Measurements from ENCODE around the gene EIF3B.
"Not testable (repeated sequence)": the region's sequence is repeated elsewhere in the genome, so short reads cannot be mapped to it uniquely, and the experiment has no call there.

Gene EIF3B

DNA sequence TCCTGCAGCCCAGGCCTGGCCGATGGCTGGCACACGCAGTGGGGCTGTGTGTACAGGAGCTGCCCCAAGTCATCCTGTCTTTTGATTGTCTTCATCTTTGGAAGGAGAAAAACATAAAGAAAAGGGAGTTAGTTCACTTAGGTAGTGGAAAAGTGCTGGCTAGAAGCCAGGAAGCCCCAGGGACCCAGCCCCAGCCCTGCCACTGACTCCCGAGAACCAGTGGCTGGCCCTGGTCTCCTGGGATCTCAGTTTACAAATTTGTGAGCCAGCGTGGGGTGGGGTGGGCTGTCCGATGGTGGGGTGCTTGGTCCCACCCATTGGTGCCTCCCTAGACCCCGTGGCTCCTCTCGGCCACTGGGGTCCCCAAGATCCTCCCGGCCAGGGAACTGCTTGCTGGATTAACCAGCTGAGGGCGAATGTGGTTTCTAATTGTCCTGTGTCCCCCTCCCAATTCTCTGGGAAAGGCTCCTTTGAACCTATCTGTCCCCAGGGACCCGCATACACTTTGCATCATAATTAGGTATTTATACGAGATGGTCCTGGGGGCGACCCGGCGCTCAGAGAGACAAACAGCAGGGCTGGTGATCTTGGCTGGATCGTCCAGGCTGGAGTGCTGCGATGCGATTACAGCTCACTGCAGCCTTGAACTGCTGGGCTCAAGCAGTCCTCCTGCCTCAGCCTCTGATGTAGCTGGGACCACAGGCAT lies 32.5 kb downstream of the EIF3B start:
- no peak for DNase-seq (ENCODE audit: extremely low read depth, low read depth)
- TF ChIP-seq, protein P1, sequence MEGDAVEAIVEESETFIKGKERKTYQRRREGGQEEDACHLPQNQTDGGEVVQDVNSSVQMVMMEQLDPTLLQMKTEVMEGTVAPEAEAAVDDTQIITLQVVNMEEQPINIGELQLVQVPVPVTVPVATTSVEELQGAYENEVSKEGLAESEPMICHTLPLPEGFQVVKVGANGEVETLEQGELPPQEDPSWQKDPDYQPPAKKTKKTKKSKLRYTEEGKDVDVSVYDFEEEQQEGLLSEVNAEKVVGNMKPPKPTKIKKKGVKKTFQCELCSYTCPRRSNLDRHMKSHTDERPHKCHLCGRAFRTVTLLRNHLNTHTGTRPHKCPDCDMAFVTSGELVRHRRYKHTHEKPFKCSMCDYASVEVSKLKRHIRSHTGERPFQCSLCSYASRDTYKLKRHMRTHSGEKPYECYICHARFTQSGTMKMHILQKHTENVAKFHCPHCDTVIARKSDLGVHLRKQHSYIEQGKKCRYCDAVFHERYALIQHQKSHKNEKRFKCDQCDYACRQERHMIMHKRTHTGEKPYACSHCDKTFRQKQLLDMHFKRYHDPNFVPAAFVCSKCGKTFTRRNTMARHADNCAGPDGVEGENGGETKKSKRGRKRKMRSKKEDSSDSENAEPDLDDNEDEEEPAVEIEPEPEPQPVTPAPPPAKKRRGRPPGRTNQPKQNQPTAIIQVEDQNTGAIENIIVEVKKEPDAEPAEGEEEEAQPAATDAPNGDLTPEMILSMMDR (IDR thresholded peaks at IDR 0.05; ENCODE audit: low read depth, low read length), result no peak

DNA sequence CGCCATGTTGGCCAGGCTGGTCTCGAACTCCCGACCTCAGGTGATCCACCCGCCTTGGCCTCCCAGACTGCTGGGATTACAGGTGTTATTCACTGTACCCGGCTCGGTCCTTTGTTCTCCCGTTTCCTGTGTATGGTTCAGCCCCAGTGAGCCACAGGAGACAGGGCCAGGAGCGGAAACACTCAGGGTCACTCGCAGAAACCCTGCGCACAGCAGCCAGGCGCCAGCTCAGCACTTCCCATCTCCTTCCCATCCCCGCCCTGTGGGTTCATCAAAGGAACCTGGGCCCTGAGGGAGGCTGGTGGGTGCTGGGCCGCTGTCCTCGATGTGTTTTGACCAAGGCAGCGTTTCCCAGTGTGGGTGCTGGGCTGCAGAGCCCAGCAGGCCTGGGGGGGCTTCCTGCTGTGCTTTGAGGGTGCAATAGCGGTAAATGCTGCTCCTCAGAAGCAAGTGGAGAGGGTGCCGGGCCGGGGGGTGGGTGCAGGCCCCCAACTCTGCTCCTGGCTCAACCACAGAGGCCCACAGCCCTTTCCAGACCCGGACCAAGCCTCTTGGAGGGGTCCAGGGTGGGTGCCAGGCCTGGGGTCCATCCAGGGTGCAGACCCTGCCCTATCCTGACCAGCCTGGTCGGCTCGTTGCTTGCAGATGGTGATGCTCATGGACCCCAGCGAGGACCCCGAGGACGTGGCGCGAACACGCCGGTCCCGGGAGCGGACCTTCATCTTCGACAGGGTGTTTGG lies 33.4 kb downstream of the EIF3B start:
- DNase-seq (ENCODE audit: extremely low read depth, low read depth), result no peak

DNA sequence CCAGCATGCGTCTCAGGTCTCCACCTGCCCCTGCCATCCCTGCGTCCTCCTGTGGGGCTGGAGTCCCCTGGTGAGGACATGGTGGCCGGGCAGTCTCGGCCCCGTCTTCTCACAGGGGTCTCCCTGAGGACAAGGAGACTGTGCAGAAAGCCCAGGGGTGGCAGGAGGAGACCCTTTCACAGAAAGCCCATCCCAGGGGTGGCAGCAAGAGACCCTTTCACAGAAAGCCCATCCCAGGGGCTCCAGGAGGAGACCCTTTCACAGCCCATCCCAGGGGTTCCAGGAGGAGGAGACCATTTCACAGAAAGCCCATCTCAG lies 34.0 kb downstream of the EIF3B start:
- DNase-seq (ENCODE audit: extremely low read depth, low read depth), result no peak
- TF ChIP-seq, protein P1 (IDR thresholded peaks at IDR 0.05; ENCODE audit: low read depth, low read length), result no peak

More for the DNA sequence above, 33.4 kb downstream of the EIF3B start:
- TF ChIP-seq, protein P1 (IDR thresholded peaks at IDR 0.05; ENCODE audit: low read depth, low read length), result no peak

DNA sequence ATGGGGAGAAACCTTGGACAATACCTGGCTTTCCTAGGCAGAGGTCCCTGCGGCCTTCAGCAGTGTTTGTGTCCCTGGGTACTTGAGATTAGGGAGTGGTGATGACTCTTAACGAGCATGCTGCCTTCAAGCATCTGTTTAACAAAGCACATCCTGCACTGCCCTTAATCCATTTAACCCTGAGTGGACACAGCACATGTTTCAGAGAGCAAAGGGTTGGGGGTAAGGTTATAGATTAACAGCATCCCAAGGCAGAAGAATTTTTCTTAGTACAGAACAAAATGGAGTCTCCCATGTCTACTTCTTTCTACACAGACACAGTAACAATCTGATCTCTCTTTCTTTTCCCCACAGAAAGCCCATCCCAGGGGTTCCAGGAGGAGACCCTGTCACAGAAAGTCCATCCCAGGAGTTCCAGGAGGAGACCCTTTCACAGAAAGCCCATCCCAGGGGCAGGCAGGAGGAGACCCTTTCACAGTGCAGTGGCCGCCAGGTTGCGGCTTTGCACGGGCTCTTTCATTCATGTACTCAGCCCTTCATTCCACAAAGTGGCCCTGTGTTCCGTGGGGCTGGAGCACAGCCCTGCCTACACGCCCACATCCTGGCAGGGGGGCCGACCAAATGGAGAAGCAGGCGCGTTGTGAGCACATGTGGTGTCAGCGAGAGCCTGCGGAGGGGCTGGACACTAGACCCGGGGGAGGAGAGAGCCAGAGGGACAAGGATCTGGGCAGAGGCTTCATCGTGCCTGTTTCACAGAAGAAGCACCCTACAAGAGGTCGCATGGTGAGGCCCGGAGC lies 35.6 kb downstream of the EIF3B start:
- not testable (repeated sequence) for DNase-seq (ENCODE audit: extremely low read depth, low read depth)

DNA sequence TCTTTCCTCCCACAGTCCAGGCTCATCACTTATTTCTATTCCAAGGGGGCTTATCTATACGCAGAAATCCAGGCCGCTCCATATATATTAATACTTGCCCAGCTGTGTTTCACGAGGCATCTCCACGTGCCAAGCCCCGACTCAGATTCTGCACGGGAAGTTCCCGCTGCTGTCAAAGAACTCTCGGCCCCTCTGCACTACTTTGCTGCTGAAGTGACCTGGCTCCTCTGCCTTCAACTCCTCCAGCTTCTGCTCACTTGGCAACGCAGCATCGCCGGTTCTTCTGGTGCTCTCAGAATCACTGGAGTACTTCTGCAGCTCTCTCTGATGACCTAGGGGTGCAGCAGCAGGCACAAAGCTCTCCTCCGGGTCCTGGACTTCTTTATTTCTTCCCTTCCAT lies 39.1 kb downstream of the EIF3B start:
- TF ChIP-seq, protein P1 (IDR thresholded peaks at IDR 0.05; ENCODE audit: low read depth, low read length), result no peak
- no peak for DNase-seq (ENCODE audit: extremely low read depth, low read depth)

DNA sequence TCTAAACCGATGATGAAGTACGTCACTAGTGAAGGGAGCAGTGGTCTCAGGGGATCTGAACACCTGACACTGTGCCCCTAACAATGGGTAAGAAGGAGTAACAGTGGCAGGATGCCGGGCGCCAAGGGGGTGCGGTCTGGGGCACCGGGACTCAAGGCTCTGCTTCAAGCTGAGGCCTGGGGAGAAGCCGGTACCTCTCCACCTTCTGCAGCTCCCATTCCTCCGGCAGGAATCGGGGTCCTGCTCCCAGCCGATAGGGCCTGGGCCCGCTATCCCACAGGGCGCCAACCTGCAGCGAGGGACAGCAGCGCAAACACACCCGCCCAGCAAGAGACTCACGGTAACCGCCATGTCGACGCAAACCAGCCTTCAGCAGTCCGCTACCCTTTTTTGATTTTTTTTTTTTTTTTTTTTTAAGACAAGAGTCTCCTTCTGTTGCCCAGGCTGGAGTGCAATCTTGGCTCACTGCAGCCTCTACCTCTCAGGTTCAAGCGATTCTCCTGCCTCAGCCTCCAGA lies 40.0 kb downstream of the EIF3B start:
- TF ChIP-seq, protein P1 (IDR thresholded peaks at IDR 0.05; ENCODE audit: low read depth, low read length), result no peak
- DNase-seq (ENCODE audit: extremely low read depth, low read depth), result no peak

DNA sequence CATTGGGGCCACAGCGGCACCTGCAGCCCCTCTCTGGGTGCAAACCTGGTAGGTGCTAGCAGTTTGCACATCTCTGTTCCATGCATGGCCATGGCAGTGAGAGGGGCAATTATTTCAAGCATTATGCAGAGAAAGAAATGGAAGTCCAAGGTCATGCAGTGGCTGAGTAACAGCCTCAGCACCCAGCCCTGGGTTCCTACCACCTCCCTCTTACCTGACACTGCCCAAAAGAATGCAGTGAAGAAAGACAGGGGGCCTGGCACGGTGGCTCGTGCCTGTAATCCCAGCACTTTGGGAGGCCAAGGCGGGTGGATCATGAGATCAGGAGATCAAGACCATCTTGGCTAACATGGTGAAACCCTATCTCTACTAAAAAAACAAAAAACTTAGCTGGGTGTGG lies 43.9 kb downstream of the EIF3B start:
- TF ChIP-seq, protein P1 (IDR thresholded peaks at IDR 0.05; ENCODE audit: low read depth, low read length), result no peak
- DNase-seq (ENCODE audit: extremely low read depth, low read depth), result no peak
